Erythroblast (primary cell): ENCODE data around the gene SNX30.
"Not testable (repeated sequence)": the region's sequence is repeated elsewhere in the genome, so short reads cannot be mapped to it uniquely, and the experiment has no call there.

ENCODE experiments used
- DNase-seq, 2 experiments: peaks; one replicate each; lab custom pipeline; 2025; lab: John Stamatoyannopoulos, UW
- GATA1 ChIP-seq: IDR thresholded peaks from 2 replicates; pipeline ENCODE4 v1.6.1; 2011; ENCODE audit warnings: low read depth, mild to moderate bottlenecking, control low read depth, low read length, moderate library complexity
- POLR2A ChIP-seq: IDR thresholded peaks from 2 replicates; pipeline ENCODE4 v1.6.1; 2011; ENCODE audit warnings: mild to moderate bottlenecking, low read length

The SNX30 gene

GRCh38 chr9:112750016-112750763, at the start of gene SNX30:
SNX30 (plus strand) TSS chr9:112750760; CDS start chr9:112751002, 242 bp downstream.
- peak; percentile 92 to 95 for DNase-seq
- TF ChIP-seq POLR2A (peak; percentile 78), GATA1 (no peak)

GRCh38 chr9:112703304-112703703, 47.3 kb upstream of the SNX30 start:
- no peak for DNase-seq
- no peak for TF ChIP-seq GATA1
- TF ChIP-seq POLR2A: no peak

GRCh38 chr9:112705768-112706427, 44.7 kb upstream of the SNX30 start:
- no peak for TF ChIP-seq POLR2A
- DNase-seq: no peak

GRCh38 chr9:112711050-112711689, 39.4 kb upstream of the SNX30 start:
- DNase-seq: peak in 1 of 2 experiments; percentile 11
- TF ChIP-seq POLR2A (no peak), GATA1 (no peak)

GRCh38 chr9:112712678-112713077, 37.9 kb upstream of the SNX30 start:
- DNase-seq: no peak
- TF ChIP-seq POLR2A (no peak), GATA1 (no peak)

- TF ChIP-seq GATA1 (no peak), POLR2A (peak; percentile 92)
- peak; percentile 98 for DNase-seq
These were observed 32.8 kb upstream of the SNX30 start, which contains the start of gene INIP for GRCh38 chr9:112717661-112718331. INIP (minus strand) TSS chr9:112718117; CDS start chr9:112716485, 1,632 bp downstream.

GRCh38 chr9:112719241-112719691, 31.3 kb upstream of the SNX30 start:
- TF ChIP-seq POLR2A: no peak
- TF ChIP-seq GATA1: no peak
- DNase-seq: peak in 1 of 2 experiments; percentile 10

- no peak for DNase-seq
- TF ChIP-seq GATA1 (no peak), POLR2A (no peak)
These were observed 30.9 kb upstream of the SNX30 start for GRCh38 chr9:112719696-112720095.

- no peak for DNase-seq
- TF ChIP-seq GATA1 (no peak), POLR2A (no peak)
These were observed 30.3 kb upstream of the SNX30 start for GRCh38 chr9:112720113-112720780.

- DNase-seq: not testable (repeated sequence)
These were observed 27.8 kb upstream of the SNX30 start for GRCh38 chr9:112722749-112723148.

- DNase-seq: no peak
- TF ChIP-seq POLR2A (no peak), GATA1 (no peak)
These were observed 24.6 kb upstream of the SNX30 start for GRCh38 chr9:112725961-112726360.

- DNase-seq: no peak
- TF ChIP-seq POLR2A (no peak), GATA1 (no peak)
These were observed 24.1 kb upstream of the SNX30 start for GRCh38 chr9:112726428-112726827.

GRCh38 chr9:112728401-112728800, 22.2 kb upstream of the SNX30 start:
- TF ChIP-seq GATA1 (no peak), POLR2A (no peak)
- no peak for DNase-seq

- DNase-seq: no peak
- TF ChIP-seq GATA1: no peak
- TF ChIP-seq POLR2A: no peak
These were observed 18.6 kb upstream of the SNX30 start for GRCh38 chr9:112731971-112732370.
